Measurements from ENCODE around the gene STK40. TPM values are rescaled to one million over a fixed set of nuclear protein-coding genes. Genes with fewer than 3 reads are reported as not detected.
A peak's percentile ranks its signal among the peaks of the same experiment; 100 is the strongest.

Gene STK40
- total RNA-seq, 1 donor from 2014 or later = 15.0 TPM

GRCh38 chr1:36320291-36320761 is 65.4 kb downstream of the STK40 start:
- no peak for DNase-seq (ENCODE audit: low read depth in 2 of 2)

GRCh38 chr1:36309397-36309796 is 76.3 kb downstream of the STK40 start:
- no peak for DNase-seq (ENCODE audit: low read depth in 2 of 2)

- no peak for DNase-seq (ENCODE audit: low read depth in 2 of 2)
Measured at GRCh38 chr1:36307601-36308330, 78.0 kb downstream of the STK40 start.

GRCh38 chr1:36306902-36307456 is 78.7 kb downstream of the STK40 start:
- peak; percentile 71 to 96 for DNase-seq (ENCODE audit: low read depth in 2 of 2)

- peak in 1 of 2 donors; percentile 22 for DNase-seq (ENCODE audit: low read depth in 2 of 2)
Measured at GRCh38 chr1:36306210-36306901, 79.4 kb downstream of the STK40 start, which contains the start of gene SH3D21. SH3D21 (plus strand) TSS chr1:36306368; CDS start chr1:36306421, 53 bp downstream.

- no peak for DNase-seq (ENCODE audit: low read depth in 2 of 2)
Measured at GRCh38 chr1:36305915-36306209, 79.9 kb downstream of the STK40 start.

- DNase-seq (ENCODE audit: low read depth in 2 of 2) = no peak
Measured at GRCh38 chr1:36304970-36305914, 80.5 kb downstream of the STK40 start.

- no peak for DNase-seq (ENCODE audit: low read depth in 2 of 2)
Measured at GRCh38 chr1:36304521-36304920, 81.2 kb downstream of the STK40 start.

- no peak for DNase-seq (ENCODE audit: low read depth in 2 of 2)
Measured at GRCh38 chr1:36303650-36304360, 81.9 kb downstream of the STK40 start.

GRCh38 chr1:36303244-36303643 is 82.5 kb downstream of the STK40 start:
- DNase-seq (ENCODE audit: low read depth in 2 of 2) = no peak

- DNase-seq (ENCODE audit: low read depth in 2 of 2) = no peak
Measured at GRCh38 chr1:36301220-36301619, 84.5 kb downstream of the STK40 start.

- DNase-seq (ENCODE audit: low read depth in 2 of 2) = peak in 1 of 2 donors; percentile 45
Measured at GRCh38 chr1:36300526-36300925, 85.2 kb downstream of the STK40 start.

- no peak for DNase-seq (ENCODE audit: low read depth in 2 of 2)
Measured at GRCh38 chr1:36298640-36299039, 87.1 kb downstream of the STK40 start.

GRCh38 chr1:36297062-36297461 is 88.7 kb downstream of the STK40 start:
- DNase-seq (ENCODE audit: low read depth in 2 of 2) = no peak

GRCh38 chr1:36295390-36295789 is 90.3 kb downstream of the STK40 start:
- no peak for DNase-seq (ENCODE audit: low read depth in 2 of 2)

Other genes with a start within 250 kb of the STK40 start
- 72.7 and 76.4 TPM in 2 replicates for gene TRAPPC3, start 236.4 kb downstream of the STK40 start, total RNA-seq
- 41.0 and 51.6 TPM in 2 replicates for gene MAP7D1, start 229.8 kb downstream of the STK40 start, total RNA-seq
- 115 and 117 TPM in 2 replicates for gene THRAP3, start 161.5 kb downstream of the STK40 start, total RNA-seq
- gene SH3D21, start 79.6 kb downstream of the STK40 start, total RNA-seq = 0.51 and 0.63 TPM in 2 replicates
- gene EVA1B, start 62.3 kb downstream of the STK40 start, total RNA-seq = 71.5 and 102 TPM in 2 replicates
- gene LSM10, start 12.0 kb upstream of the STK40 start, total RNA-seq = 7.1 and 8.5 TPM in 2 replicates
- gene OSCP1, start 64.5 kb upstream of the STK40 start, total RNA-seq = 3.6 and 4.9 TPM in 2 replicates
- 57.0 and 78.6 TPM in 2 replicates for gene MRPS15, start 78.5 kb upstream of the STK40 start, total RNA-seq
- gene CSF3R, start 97.0 kb upstream of the STK40 start, total RNA-seq = not detected in 2 replicates